HUES64 (cell line): ENCODE results near the gene PLEKHG4B.

Source experiments
- H3K27ac ChIP-seq: 2 replicates; pipeline ENCODE4 v1.7.0; 2013; ENCODE audit warnings: low read depth, low read length, inconsistent platforms
- H3K27me3 ChIP-seq: 2 replicates; pipeline ENCODE4 v1.6.1; 2013; ENCODE audit warnings: mild to moderate bottlenecking, low read length; ENCODE audit not compliant: insufficient read depth
- H3K36me3 ChIP-seq: 2 replicates; pipeline ENCODE4 v1.6.1; 2013; ENCODE audit warnings: mild to moderate bottlenecking, low read length; ENCODE audit not compliant: insufficient read depth
- H3K4me1 ChIP-seq: 2 replicates; pipeline ENCODE4 v1.6.1; 2013; ENCODE audit warnings: mild to moderate bottlenecking, low read length, moderate library complexity; ENCODE audit not compliant: insufficient read depth
- H3K4me3 ChIP-seq: 2 replicates; pipeline ENCODE4 v1.5.1; 2013; ENCODE audit warnings: mild to moderate bottlenecking, low read length, moderate library complexity
- H3K9ac ChIP-seq: 2 replicates; pipeline ENCODE4 v1.6.1; 2013; ENCODE audit warnings: mild to moderate bottlenecking, low read depth, low read length
- H3K9me3 ChIP-seq: 2 replicates; pipeline ENCODE4 v1.6.1; 2013; ENCODE audit warnings: low read depth, low read length; ENCODE audit not compliant: insufficient read depth
- WGBS: fragments of 150-250, 120-280 bp; methylation state at CpG from one replicate; pipeline ENCODE4 v1.1.7; 2013; ENCODE audit warnings: missing lambda C conversion rate; 5-methylcytosine and 5-hydroxymethylcytosine counted together

The PLEKHG4B gene

GRCh38 chr5:153256-153655, 61.3 kb downstream of the PLEKHG4B start:
- Histone ChIP-seq H3K4me3 (no peak overlapping the region), H3K4me1 (no peaks in the 10 kb centered on the region), H3K9me3 (no peaks in the 10 kb centered on the region), H3K36me3 (peaks cover 90% of the 10 kb centered on the region), H3K27me3 (no peaks in the 10 kb centered on the region), H3K27ac (no peak overlapping the region), H3K9ac (no peak overlapping the region)
- 80% methylated on average over 7 of the region's 8 CpGs for WGBS

GRCh38 chr5:154236-154635, 62.3 kb downstream of the PLEKHG4B start:
- Histone ChIP-seq H3K36me3 (peaks cover 92% of the 10 kb centered on the region), H3K9ac (no peak overlapping the region), H3K27ac (no peak overlapping the region), H3K9me3 (no peaks in the 10 kb centered on the region), H3K27me3 (no peaks in the 10 kb centered on the region), H3K4me1 (no peaks in the 10 kb centered on the region), H3K4me3 (no peak overlapping the region)
- WGBS = 79% methylated on average over 10 of the region's 10 CpGs

- Histone ChIP-seq H3K9me3 (no peaks in the 10 kb centered on the region), H3K9ac (no peak overlapping the region), H3K4me1 (no peaks in the 10 kb centered on the region), H3K36me3 (peaks cover 91% of the 10 kb centered on the region), H3K27me3 (no peaks in the 10 kb centered on the region), H3K27ac (no peak overlapping the region), H3K4me3 (no peak overlapping the region)
- 90% methylated on average over 18 of the region's 18 CpGs for WGBS
These were observed 62.9 kb downstream of the PLEKHG4B start for GRCh38 chr5:154826-155225.

DNA sequence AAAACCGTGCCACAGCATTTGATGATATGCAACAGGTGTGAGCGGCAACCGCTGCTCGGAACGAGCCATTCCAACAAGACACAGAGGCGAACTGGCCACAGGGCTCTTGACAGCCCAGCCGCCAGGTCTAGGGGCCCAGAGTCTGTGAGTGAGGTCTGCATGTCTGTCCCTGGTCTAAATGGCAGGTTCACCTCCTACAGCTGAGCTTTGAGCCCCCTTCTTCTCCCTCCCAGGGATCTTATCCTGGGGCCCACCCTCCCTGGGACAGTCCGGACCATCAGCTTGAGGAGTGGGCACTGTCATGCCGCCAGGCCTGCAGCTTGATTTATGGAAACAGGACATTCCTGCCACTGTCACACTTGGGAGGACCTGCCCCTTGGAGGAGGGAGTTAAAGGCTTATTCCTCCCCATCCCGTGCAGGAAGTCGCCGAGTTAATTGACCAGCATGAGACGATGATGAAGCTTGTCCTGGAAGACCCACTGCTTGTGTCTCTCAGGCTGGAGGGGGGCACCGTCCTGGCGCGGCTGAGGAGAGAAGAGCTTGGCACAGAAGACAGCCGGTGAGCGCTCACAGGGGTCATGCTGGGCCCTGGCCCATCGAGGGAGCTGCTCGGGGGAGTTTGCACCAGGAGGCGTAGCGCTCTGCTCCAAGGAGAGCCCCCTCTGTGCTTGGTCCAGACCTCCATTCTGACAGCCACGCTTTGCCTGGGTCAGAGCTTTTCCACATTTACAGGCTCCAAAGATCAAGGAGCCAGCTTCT, 63.9 kb downstream of the PLEKHG4B start:
- no peaks in the 10 kb centered on the region for H3K27me3 ChIP-seq
- no peak overlapping the region for H3K27ac ChIP-seq
- no peaks in the 10 kb centered on the region for H3K4me1 ChIP-seq
- no peak overlapping the region for H3K9ac ChIP-seq
- H3K4me3 ChIP-seq = no peak overlapping the region
- H3K9me3 ChIP-seq = no peaks in the 10 kb centered on the region
- H3K36me3 ChIP-seq = peaks cover 91% of the 10 kb centered on the region
- WGBS = 85% methylated on average over 23 of the region's 23 CpGs

- 93% methylated on average over 17 of the region's 17 CpGs for WGBS
- H3K27ac ChIP-seq = no peak overlapping the region
- H3K9ac ChIP-seq = no peak overlapping the region
- H3K4me1 ChIP-seq = no peaks in the 10 kb centered on the region
- H3K27me3 ChIP-seq = no peaks in the 10 kb centered on the region
- H3K4me3 ChIP-seq = no peak overlapping the region
- H3K9me3 ChIP-seq = no peaks in the 10 kb centered on the region
- peaks cover 91% of the 10 kb centered on the region for H3K36me3 ChIP-seq
These were observed 64.6 kb downstream of the PLEKHG4B start for GRCh38 chr5:156411-157072.

GRCh38 chr5:157126-157715, 65.3 kb downstream of the PLEKHG4B start:
- no peak overlapping the region for H3K27ac ChIP-seq

DNA sequence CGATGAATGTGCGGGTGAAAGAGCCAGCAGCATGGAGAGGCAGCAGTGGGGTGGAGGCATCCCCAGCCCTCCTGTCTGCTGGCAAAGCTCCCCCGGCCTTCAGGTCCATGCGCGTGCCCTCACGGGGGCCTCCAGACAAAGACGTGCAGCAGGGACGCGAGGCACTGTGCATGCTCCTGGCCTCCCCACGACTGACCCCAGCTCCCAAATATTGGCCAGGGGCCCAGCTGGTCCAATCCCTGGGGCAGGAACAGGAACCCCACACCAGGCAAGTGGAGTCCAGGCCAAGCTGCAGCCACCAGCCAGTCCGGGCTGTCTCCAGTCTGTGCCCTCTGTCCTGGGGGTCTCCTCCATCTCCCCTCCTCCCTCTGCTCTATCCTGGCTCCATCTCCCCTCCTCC, 65.8 kb downstream of the PLEKHG4B start:
- WGBS = 96% methylated on average over 11 of the region's 11 CpGs
- H3K4me3 ChIP-seq = no peak overlapping the region
- H3K9me3 ChIP-seq = no peaks in the 10 kb centered on the region
- H3K9ac ChIP-seq = no peak overlapping the region
- no peaks in the 10 kb centered on the region for H3K4me1 ChIP-seq
- H3K27ac ChIP-seq = no peak overlapping the region
- peaks cover 89% of the 10 kb centered on the region for H3K36me3 ChIP-seq
- no peaks in the 10 kb centered on the region for H3K27me3 ChIP-seq

More at GRCh38 chr5:157126-157715, 65.3 kb downstream of the PLEKHG4B start:
- Histone ChIP-seq H3K9ac (no peak overlapping the region), H3K36me3 (peaks cover 92% of the 10 kb centered on the region), H3K4me1 (no peaks in the 10 kb centered on the region), H3K9me3 (no peaks in the 10 kb centered on the region), H3K4me3 (no peak overlapping the region), H3K27me3 (no peaks in the 10 kb centered on the region)
- WGBS = 93% methylated on average over 12 of the region's 12 CpGs

- H3K9me3 ChIP-seq = no peaks in the 10 kb centered on the region
- H3K9ac ChIP-seq = no peak overlapping the region
- H3K36me3 ChIP-seq = peaks cover 90% of the 10 kb centered on the region
- no peaks in the 10 kb centered on the region for H3K4me1 ChIP-seq
- H3K27me3 ChIP-seq = no peaks in the 10 kb centered on the region
- H3K4me3 ChIP-seq = no peak overlapping the region
- no peak overlapping the region for H3K27ac ChIP-seq
- WGBS = 94% methylated on average over 17 of the region's 17 CpGs
These were observed 67.0 kb downstream of the PLEKHG4B start for GRCh38 chr5:158807-159447.

DNA sequence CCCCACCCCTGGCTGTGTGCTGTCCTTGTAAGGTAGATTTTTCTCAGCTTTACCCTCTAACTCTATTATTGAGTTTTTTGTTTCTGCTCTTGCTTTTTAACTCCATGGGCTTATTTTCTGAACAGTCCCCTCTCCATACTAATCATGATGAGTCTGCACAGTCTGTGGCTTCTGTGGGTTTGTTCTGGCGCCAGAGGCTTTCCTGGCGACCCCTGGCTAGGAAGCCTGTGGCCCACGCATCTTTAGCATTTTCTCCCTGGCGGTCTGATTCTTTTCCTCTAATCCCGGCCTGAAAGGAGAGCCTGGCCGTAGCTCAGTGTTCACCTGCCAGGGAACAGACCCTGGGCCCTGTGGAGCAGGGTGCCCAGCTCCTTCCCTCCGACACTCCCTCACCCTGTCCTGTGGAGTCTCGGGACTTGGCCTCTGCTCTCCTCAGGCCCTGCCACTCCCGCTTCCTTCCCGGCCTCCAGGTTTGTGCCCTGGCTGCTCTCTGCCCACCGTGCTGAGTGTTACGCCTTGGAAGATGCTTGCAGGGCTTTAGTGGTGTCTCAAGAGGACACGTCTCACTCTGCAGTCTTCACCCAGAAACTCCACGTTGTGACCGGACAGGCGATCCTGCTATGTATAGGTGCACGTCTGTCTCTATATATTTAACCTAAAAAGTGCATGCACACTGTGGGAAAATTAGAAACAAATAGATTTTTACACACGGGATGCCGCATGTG, 67.6 kb downstream of the PLEKHG4B start:
- 93% methylated on average over 19 of the region's 19 CpGs for WGBS
- Histone ChIP-seq H3K9me3 (no peaks in the 10 kb centered on the region), H3K27ac (no peak overlapping the region), H3K4me3 (no peak overlapping the region), H3K27me3 (no peaks in the 10 kb centered on the region), H3K36me3 (peaks cover 85% of the 10 kb centered on the region), H3K4me1 (no peaks in the 10 kb centered on the region), H3K9ac (no peak overlapping the region)

- Histone ChIP-seq H3K9ac (no peak overlapping the region), H3K9me3 (no peaks in the 10 kb centered on the region), H3K4me3 (no peak overlapping the region), H3K36me3 (peaks cover 79% of the 10 kb centered on the region), H3K27ac (no peak overlapping the region), H3K4me1 (no peaks in the 10 kb centered on the region), H3K27me3 (no peaks in the 10 kb centered on the region)
- WGBS = 92% methylated on average over 14 of the region's 14 CpGs
These were observed 68.2 kb downstream of the PLEKHG4B start for GRCh38 chr5:160173-160510.
